NCI-H1694 treated with DMSO at 0.1 percent for 48 hours (cell line): ENCODE results near the gene AKAP8.
"Not testable (repeated sequence)": the region's sequence is repeated elsewhere in the genome, so short reads cannot be mapped to it uniquely, and the experiment has no call there.

Experiments
- DNase-seq: peaks from one replicate; lab custom pipeline; 2025; lab: John Stamatoyannopoulos, UW

Gene AKAP8

DNA sequence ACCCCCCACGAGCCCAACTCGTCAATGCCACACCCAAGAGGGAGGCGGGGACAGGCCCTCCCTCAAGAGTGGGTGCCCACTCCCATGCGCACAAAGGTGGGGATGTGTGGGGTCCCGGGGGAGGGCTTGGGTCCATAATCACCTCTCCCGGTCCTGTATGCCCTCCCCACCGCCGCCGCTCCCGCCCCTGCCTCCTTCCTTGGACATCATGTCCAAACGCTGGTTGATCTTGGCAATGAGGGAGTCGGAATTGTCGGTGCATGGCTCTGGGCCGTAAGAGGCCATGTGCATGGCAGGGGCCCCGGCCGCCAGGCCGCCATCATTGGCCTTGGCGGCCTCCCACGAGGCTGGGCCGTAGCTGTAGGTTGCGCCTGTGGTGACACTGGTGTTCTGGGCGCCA is 5.9 kb downstream of the AKAP8 start:
- no peak for DNase-seq

DNA sequence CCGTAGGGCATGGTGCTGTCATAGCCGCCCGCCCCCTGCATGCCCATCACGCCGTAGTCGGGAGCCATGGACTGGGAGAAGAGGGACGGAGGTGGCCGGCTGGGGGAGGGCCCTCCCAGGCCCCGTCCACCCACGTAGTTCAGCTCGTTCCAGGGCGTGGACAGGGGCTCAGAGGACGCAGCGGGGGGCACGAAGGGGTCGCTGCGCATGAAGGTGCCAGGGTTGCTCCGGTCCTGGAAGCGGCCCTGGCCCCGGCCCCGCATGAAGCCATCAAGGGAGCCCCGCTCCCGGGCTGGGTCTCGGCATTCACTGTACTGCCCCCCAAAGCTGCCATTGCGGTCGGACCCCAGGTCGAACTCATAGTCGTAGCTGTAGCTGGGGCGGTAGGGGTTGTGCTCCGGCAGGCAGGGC is 6.7 kb downstream of the AKAP8 start:
- no peak for DNase-seq

DNA sequence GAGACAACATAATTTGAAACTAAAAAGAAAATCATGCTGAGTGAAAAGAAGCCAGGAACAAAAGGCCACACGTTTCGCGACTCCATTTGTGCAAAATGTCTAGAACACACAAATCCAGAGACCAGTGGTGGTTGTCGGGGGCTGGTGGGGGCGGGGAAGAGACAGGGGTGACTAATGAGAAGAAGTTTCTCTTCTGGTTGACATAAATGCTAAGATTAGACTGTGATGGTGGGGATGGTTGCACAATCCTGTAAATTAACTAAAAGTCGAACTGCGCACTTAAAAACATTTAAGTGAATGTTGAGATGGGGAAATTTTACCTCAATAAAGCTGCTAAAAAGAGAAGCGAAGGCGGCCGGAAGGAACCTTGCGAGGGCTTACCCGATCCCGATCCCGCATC is 7.1 kb downstream of the AKAP8 start:
- DNase-seq, result no peak

GRCh38 chr19:15371786-15372380 is 7.7 kb downstream of the AKAP8 start:
- no peak for DNase-seq

- no peak for DNase-seq
Measured at GRCh38 chr19:15371119-15371518, 8.5 kb downstream of the AKAP8 start.

GRCh38 chr19:15369594-15369891 is 10.0 kb downstream of the AKAP8 start:
- DNase-seq, result no peak

DNA sequence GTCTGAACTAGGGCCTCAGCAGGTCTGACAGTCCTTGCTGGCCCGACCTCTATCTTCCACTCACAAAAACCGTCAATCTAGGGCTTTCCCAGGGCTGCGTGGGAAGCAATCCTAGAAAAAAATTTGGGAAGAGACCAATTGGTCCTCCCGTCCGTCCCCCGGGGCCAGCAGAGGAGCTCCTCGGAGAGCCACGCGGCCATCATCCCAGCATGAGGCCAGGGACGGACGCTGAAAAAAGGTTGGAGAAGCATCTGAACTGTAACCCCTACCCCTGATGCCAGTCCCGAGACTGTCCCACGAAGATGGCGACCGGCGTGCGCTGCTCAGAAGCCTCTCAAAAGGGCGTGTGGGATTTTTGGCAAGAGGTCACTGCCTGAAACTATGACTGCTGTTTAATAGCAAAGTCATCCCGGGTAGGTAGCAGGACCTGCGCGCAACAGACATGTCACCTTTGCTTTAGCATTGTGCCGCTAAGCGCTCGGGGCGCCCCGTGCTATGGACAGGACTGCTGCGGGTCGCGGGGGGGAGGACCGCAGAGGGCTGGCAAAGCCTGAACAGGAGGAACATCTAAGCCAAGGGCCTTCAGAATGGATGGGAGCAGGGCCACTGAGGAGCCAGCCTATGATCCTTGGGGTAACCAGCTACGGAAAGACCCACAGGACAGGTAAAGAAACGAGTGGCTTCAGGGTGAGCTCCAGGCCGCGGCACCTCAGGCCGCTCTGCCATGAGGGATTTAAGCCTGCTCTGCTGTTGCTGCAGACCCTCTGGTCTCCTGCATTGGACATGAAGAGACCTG is 10.6 kb downstream of the AKAP8 start:
- no peak for DNase-seq

DNA sequence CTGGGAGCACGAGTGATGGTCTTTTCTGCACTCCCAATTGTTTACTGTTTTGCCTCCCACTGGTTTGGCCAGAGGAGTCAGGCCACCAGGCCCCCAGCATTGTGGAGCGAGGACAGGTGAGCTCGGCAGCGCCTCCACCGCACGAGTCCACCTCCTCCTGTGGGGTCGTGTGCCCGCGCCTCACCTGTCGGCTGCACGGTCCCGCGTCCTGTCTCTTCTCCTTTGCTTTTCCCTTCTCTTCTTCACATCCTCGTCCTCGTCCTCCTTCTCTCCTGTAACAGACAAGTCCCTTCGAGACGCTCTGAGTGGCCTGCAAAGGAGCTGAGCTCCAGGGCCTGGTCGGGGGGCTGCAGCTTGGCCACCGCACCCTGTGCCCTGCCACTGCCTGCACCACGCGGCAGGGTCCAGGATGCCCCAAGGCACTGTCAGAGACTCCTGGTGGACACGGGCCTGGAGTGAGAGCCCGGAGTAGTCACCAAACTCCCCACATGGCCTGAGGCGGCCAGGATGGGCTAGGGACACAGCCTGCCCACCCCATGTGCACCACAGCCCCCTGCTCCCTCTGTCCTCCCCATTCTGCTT is 11.4 kb downstream of the AKAP8 start:
- DNase-seq, result no peak

DNA sequence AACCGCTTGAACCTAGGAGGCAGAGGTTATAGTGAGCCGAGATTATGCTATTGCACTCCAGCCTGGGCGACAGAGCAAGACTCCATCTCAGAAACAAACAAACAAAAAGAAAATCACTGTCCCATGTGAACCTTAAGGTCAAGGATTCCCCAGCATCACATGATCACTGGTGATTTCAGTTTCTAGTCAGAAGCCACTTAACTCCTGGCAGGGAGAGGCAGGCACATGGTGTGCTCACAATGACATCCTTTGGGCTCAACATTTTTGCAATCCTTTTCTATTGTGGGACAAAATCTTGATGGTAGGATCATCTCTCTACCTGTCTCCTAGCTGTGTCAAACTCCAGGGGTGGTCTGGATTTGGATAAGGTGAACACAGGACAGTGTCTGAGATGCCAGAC is 12.1 kb downstream of the AKAP8 start:
- no peak for DNase-seq

GRCh38 chr19:15365264-15365663 is 14.3 kb downstream of the AKAP8 start:
- no peak for DNase-seq

DNA sequence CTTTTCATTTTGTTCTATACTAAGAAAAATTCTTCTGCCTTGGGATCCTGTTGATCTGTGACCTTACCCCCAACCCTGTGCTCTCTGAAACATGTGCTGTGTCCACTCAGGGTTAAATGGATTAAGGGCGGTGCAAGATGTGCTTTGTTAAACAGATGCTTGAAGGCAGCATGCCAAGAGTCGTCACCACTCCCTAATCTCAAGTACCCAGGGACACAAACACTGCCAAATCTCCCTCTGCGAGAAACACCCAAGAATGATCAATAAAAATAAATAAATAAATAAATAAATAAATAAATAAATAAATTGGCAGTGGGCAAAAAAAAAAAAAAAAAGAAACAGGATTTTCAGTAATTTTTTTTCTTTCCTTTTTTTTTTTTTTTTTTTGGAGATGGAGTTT is 15.8 kb downstream of the AKAP8 start:
- not testable (repeated sequence) for DNase-seq

DNA sequence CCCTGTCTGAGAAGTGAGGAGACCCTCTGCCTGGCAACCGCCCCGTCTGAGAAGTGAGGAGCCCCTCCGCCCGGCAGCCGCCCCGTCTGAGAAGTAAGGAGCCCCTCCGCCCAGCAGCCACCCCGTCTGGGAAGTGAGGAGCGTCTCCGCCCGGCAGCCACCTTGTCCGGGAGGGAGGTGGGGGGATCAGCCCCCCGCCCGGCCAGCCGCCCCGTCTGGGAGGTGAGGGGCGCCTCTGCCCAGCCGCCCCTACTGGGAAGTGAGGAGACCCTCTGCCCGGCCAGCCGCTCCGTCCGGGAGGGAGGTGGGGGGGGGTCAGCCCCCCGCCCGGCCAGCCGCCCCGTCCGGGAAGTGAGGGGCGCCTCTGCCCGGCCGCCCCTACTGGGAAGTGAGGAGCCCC is 16.5 kb downstream of the AKAP8 start:
- not testable (repeated sequence) for DNase-seq

GRCh38 chr19:15360015-15360414 is 19.6 kb downstream of the AKAP8 start:
- DNase-seq, result not testable (repeated sequence)

GRCh38 chr19:15358918-15359317 is 20.7 kb downstream of the AKAP8 start:
- DNase-seq, result no peak

DNA sequence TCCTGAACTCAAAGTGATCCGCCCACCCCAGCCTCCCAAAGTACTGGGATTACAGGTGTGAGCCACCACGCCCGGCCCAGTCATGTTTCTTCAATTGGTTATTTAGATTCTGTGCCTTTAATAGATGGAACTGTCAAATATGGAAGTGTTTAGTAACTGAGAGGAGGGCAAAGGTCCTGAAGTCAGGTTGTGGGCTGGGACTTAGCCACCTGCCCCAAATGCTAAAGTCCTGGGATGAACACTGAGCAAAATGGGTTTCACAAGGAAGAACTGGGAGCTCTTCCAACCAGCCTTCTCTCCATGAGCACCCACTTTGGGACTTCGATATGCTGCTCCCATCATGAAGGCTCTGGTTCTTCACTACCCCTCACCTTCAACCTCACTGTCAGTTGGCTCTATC is 21.7 kb downstream of the AKAP8 start:
- no peak for DNase-seq

GRCh38 chr19:15354566-15355296 is 24.9 kb downstream of the AKAP8 start:
- DNase-seq, result no peak

- DNase-seq, result no peak
Measured at GRCh38 chr19:15353908-15354307, 25.7 kb downstream of the AKAP8 start.

DNA sequence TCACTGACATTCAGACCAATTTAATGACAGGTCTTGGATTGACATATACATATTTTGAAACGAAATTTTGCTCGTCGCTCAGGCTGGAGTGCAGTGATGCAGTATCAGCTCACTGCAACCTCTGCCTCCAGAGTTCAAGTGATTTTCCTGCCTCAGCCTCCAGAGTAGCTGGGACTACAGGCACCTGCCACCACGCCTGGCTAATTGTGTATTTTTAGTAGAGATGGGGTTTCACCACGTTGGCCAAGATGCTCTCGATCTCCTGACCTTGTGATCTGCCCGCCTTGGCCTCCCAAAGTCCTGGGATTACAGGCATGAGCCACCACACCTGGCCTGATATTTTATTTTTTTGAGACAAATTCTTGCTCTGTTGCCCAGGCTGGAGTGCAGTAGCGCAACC is 27.1 kb downstream of the AKAP8 start:
- DNase-seq, result not testable (repeated sequence)

DNA sequence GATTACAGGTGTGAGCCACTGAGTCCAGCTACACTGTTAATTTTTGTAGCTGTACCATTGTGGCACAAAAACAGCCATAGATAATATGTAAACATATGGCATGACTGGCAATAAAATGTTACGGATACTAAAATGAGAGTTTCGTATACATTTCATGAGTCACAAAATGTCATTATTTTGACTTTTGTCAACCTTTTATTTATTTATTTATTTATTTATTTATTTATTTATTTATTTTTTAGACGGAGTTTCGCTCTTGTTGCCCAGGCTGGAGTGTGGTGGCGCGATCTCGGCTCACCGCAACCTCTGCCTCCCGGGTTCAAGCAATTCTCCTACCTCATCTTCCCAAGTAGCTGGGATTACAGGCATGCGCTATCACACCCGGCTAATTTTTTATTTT is 38.3 kb downstream of the AKAP8 start:
- not testable (repeated sequence) for DNase-seq

- no peak for DNase-seq
Measured at GRCh38 chr19:15340086-15340485, 39.5 kb downstream of the AKAP8 start.

GRCh38 chr19:15337202-15337601 is 42.4 kb downstream of the AKAP8 start:
- no peak for DNase-seq

DNA sequence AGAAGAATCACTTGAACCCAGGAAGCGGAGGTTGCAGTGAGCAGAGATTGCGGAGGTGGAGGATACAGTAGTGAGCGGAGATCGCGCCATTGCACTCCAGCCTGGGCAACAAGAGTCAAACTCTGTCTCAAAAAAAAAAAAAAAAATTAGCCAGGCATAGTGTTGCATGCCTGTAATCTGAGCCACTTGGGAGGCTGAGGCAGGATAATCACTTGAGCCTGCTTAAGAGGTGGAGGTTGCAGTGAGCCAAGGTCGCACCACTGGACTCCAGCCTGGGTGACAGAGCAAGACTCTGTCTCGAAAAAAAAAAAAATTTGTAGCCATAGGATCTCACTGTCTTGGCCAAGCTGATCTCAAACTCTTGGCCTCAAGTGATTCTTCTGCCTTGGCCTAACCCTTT is 43.6 kb downstream of the AKAP8 start:
- not testable (repeated sequence) for DNase-seq
